MM.1S (cell line): Measurements from ENCODE around the gene CGAS.

Experiments
- DNase-seq: peaks from one replicate; pipeline ENCODE4 v3.0.0-alpha.2; 2015
- H2AFZ ChIP-seq: fragments of 300-600 bp; sonication (generic); 2 replicates; pipeline ENCODE4 v1.6.0; 2016; ENCODE audit warnings: antibody characterized with exemption, low read length
- H3F3A ChIP-seq: fragments of 300-600 bp; sonication (generic); 2 replicates; pipeline ENCODE4 v1.6.1; 2016; ENCODE audit warnings: mild to moderate bottlenecking, antibody characterized with exemption, low read length, moderate library complexity, mixed read lengths; ENCODE audit not compliant: insufficient read depth
- H3K27ac ChIP-seq: fragments of 300-600 bp; sonication (generic); 2 replicates; pipeline ENCODE4 v1.5.1; 2016; ENCODE audit warnings: mild to moderate bottlenecking, low read length
- H3K27me3 ChIP-seq: fragments of 300-600 bp; sonication (generic); replicated peaks from 2 replicates; pipeline ENCODE4 v1.6.0; 2016; ENCODE audit warnings: low read length; ENCODE audit not compliant: insufficient read depth
- H3K36me3 ChIP-seq: fragments of 300-600 bp; sonication (generic); replicated peaks from 2 replicates; pipeline ENCODE4 v1.6.1; 2016; ENCODE audit warnings: mild to moderate bottlenecking, low read length, mixed read lengths; ENCODE audit not compliant: insufficient read depth
- H3K4me1 ChIP-seq: fragments of 300-600 bp; sonication (generic); 2 replicates; pipeline ENCODE4 v1.6.1; 2016; ENCODE audit warnings: low read length, mixed read lengths
- H3K4me2 ChIP-seq: fragments of 300-600 bp; sonication (generic); 2 replicates; pipeline ENCODE4 v1.6.0; 2016; ENCODE audit warnings: low read depth, low read length
- H3K4me3 ChIP-seq: fragments of 300-600 bp; sonication (generic); 2 replicates; pipeline ENCODE4 v1.5.1; 2016; ENCODE audit warnings: low read length, mixed read lengths
- H3K79me2 ChIP-seq: fragments of 300-600 bp; sonication (generic); 2 replicates; pipeline ENCODE4 v1.6.1; 2016; ENCODE audit warnings: mixed run types, low read length, mixed read lengths
- H3K9ac ChIP-seq: fragments of 300-600 bp; sonication (generic); 2 replicates; pipeline ENCODE4 v1.6.1; 2016; ENCODE audit warnings: low read length, mixed read lengths
- H3K9me2 ChIP-seq: fragments of 300-600 bp; sonication (generic); replicated peaks from 2 replicates; pipeline ENCODE4 v1.6.1; 2016; ENCODE audit warnings: mild to moderate bottlenecking, low read length, mixed read lengths; ENCODE audit not compliant: insufficient read depth
- H3K9me3 ChIP-seq: fragments of 300-600 bp; sonication (generic); replicated peaks from 2 replicates; pipeline ENCODE4 v1.6.1; 2016; ENCODE audit warnings: mild to moderate bottlenecking, low read length, mixed read lengths; ENCODE audit not compliant: insufficient read depth
- H4K20me1 ChIP-seq: fragments of 300-600 bp; sonication (generic); 2 replicates; pipeline ENCODE4 v1.6.1; 2016; ENCODE audit warnings: mild to moderate bottlenecking, low read length, moderate library complexity, mixed read lengths; ENCODE audit not compliant: insufficient read depth
- CTCF ChIP-seq: fragments of 300-600 bp; sonication (generic); IDR thresholded peaks from 2 replicates; pipeline ENCODE4 v1.5.1; 2016; ENCODE audit warnings: antibody characterized with exemption, low read length, mixed read lengths
- EZH2 ChIP-seq: fragments of 300-600 bp; sonication (generic); optimal IDR thresholded peaks from 2 replicates; pipeline ENCODE3; 2017; ENCODE audit warnings: low read depth, mild to moderate bottlenecking, antibody characterized with exemption, low read length, mixed read lengths
- EZH2phosphoT487 ChIP-seq: fragments of 300-600 bp; sonication (generic); IDR thresholded peaks from 2 replicates; pipeline ENCODE4 v1.6.1; 2018; ENCODE audit warnings: antibody characterized with exemption, low read length

CGAS gene

GRCh38 chr6:73409395-73409794 lies 42.7 kb downstream of the CGAS start:
- no peaks in the 10 kb centered on the region for H3K9me3 ChIP-seq
- H4K20me1 ChIP-seq: no peaks in the 10 kb centered on the region
- H3K4me1 ChIP-seq: no peaks in the 10 kb centered on the region
- no peaks in the 10 kb centered on the region for H3K27me3 ChIP-seq
- no peak overlapping the region for H3K27ac ChIP-seq
- H3K4me2 ChIP-seq: no peak overlapping the region
- no peak overlapping the region for H3K9ac ChIP-seq
- no peak overlapping the region for H3K4me3 ChIP-seq
- no peak overlapping the region for H2AFZ ChIP-seq
- H3F3A ChIP-seq: no peaks in the 10 kb centered on the region
- no peaks in the 10 kb centered on the region for H3K9me2 ChIP-seq
- H3K36me3 ChIP-seq: no peaks in the 10 kb centered on the region
- no peaks in the 10 kb centered on the region for H3K79me2 ChIP-seq
- TF ChIP-seq EZH2 (no peak), EZH2phosphoT487 (no peak), CTCF (no peak)
- no peak for DNase-seq

GRCh38 chr6:73400656-73401055 lies 51.4 kb downstream of the CGAS start:
- Histone ChIP-seq H3K79me2 (no peaks in the 10 kb centered on the region), H3K27ac (no peak overlapping the region; the same call in 1 of the 2 replicates), H3K36me3 (no peaks in the 10 kb centered on the region), H3K9ac (no peak overlapping the region), H2AFZ (no peak overlapping the region), H3K4me2 (no peak overlapping the region; the same call in 1 of the 2 replicates), H4K20me1 (no peaks in the 10 kb centered on the region), H3K27me3 (no peaks in the 10 kb centered on the region), H3K4me1 (peaks cover 11% of the 10 kb centered on the region; the same call in 1 of the 2 replicates), H3K9me3 (no peaks in the 10 kb centered on the region), H3K9me2 (no peaks in the 10 kb centered on the region), H3K4me3 (no peak overlapping the region), H3F3A (peaks cover 11% of the 10 kb centered on the region; the same call in 1 of the 2 replicates)
- no peak for TF ChIP-seq EZH2phosphoT487
- TF ChIP-seq EZH2: no peak
- TF ChIP-seq CTCF: no peak
- no peak for DNase-seq

GRCh38 chr6:73395875-73396274 lies 56.2 kb downstream of the CGAS start:
- Histone ChIP-seq H3K9me2 (no peaks in the 10 kb centered on the region), H3K9me3 (no peaks in the 10 kb centered on the region), H3K4me1 (peaks cover 19% of the 10 kb centered on the region), H3K79me2 (no peaks in the 10 kb centered on the region), H3K4me2 (no peak overlapping the region), H3F3A (peaks cover 15% of the 10 kb centered on the region), H3K9ac (no peak overlapping the region), H3K4me3 (no peak overlapping the region), H4K20me1 (no peaks in the 10 kb centered on the region), H3K36me3 (no peaks in the 10 kb centered on the region), H2AFZ (no peak overlapping the region), H3K27me3 (no peaks in the 10 kb centered on the region), H3K27ac (no peak overlapping the region)
- TF ChIP-seq EZH2phosphoT487: no peak
- no peak for TF ChIP-seq EZH2
- TF ChIP-seq CTCF: no peak
- DNase-seq: no peak
